Measurements from ENCODE around the gene ARHGDIA.

The ARHGDIA gene

DNA sequence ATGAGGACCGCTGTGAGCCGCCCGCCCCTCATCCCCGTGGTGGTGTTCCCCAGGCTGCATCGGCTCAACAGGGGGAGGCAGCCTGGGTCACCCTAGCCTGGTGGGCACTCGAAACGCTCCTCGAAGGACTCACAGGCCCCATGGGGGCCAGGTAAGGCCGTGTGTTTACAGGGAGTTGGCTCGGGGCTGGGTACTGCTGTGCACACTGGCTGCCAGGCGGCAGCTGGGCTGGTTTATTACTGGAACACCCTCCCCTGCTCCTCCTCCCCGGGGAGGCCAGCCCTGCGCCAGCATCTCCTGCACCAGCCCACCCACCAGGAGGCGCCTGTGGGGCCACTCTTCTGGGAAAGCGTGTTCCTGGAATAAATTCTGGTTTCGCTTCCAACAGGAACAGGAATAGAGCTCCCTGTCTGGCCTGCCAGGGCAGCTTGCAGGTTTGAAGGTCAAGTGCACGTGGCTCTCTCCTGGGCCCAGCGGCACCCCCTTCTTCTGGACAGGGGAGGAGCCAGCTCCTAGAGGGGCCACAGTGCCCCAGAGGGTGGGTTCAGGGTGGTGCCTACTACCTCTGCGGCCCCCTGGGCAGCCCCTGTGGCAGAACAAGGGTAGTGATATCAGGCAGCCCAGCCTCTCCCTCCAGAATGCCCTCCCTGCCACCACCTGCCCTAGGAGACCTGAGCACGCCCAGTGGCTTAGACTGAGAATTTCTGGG, 49.4 kb downstream of the ARHGDIA start:
- no peak for DNase-seq

DNA sequence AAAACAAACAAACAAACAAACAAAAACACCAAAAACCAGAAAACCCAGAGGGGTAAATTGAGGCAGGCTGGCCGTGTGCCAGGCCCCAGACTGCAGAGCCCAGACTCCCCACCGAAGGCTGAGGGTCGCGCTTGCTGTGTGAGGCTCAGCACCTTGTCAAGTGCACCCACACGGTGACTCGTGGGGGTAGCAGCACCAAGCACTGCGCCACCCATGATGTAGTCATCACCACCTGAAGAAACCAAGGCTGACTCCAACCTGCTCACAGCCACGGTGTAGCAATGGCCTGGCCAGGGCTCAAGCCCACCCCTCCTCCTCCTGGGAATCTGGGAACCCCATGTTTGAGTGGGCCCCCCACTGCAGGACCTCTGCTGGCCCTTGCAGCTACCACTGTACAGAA, 50.0 kb downstream of the ARHGDIA start:
- DNase-seq = no peak

- no peak for DNase-seq
These were observed 51.4 kb downstream of the ARHGDIA start for GRCh38 chr17:81819708-81820107.

- no peak for DNase-seq
These were observed 53.4 kb downstream of the ARHGDIA start for GRCh38 chr17:81817758-81818147.
